ENCODE measurements around the gene PAIP1.
"Not testable (repeated sequence)": the region's sequence is repeated elsewhere in the genome, so short reads cannot be mapped to it uniquely, and the experiment has no call there.

The PAIP1 gene

GRCh38 chr5:43601454-43602260 lies 44.8 kb upstream of the PAIP1 start:
- peak; percentile 51 for DNase-seq (ENCODE audit: low read depth, low spot score)
- TF ChIP-seq CTCF (IDR thresholded peaks at IDR 0.05; ENCODE audit: low read depth, low read length), result no peak
- in situ Hi-C loops (cut with HindIII; ENCODE audit: low sequenced_read_pairs), result no loop called here
- peak overlapping the region; percentile 80 for H3K4me3 ChIP-seq (ENCODE audit: low read depth, low read length)

DNA sequence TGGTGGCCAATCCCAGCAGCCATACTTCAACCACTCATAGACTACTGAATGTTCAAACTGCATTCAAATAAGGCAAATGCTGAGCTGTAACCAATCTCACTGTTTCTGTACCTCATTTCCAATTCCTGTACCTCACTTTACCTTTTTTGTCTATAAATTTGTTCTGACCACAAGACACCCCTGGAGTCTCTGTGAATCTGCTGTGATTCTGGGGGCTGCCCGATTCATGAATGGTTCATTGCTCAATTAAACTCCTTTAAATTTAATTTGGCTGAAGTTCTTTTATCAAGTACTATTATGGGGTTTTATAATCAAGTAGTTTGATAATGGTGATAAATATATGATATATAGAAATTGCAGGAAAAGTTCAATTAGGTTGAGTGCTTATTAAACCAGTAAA lies 42.0 kb upstream of the PAIP1 start:
- H3K4me3 ChIP-seq (ENCODE audit: low read depth, low read length); DNase-seq (ENCODE audit: low read depth, low spot score); in situ Hi-C loops (cut with HindIII; ENCODE audit: low sequenced_read_pairs): not testable (repeated sequence)

DNA sequence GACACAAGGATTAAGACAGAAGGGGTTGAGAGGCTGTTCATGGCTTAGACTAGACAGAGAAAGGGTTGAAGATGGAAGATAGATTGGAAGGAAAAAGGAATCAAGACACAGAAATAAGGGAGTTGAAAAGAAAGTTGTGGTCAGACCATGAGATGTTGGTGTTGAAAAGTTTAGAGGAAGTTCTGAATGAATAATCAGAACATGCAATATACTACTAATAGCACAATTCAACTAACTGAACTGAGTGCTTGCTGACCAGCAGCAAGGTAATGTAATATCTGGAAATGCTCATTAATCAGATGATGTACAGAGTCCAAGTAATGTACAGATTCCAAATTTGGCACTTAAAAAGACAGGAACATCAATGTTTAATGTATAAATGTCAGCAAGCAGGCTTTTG lies 35.5 kb upstream of the PAIP1 start:
- no peak for DNase-seq (ENCODE audit: low read depth, low spot score)
- H3K4me3 ChIP-seq (ENCODE audit: low read depth, low read length), result no peak overlapping the region
- TF ChIP-seq CTCF (IDR thresholded peaks at IDR 0.05; ENCODE audit: low read depth, low read length), result no peak
- in situ Hi-C loops (cut with HindIII; ENCODE audit: low sequenced_read_pairs), result no loop called here

DNA sequence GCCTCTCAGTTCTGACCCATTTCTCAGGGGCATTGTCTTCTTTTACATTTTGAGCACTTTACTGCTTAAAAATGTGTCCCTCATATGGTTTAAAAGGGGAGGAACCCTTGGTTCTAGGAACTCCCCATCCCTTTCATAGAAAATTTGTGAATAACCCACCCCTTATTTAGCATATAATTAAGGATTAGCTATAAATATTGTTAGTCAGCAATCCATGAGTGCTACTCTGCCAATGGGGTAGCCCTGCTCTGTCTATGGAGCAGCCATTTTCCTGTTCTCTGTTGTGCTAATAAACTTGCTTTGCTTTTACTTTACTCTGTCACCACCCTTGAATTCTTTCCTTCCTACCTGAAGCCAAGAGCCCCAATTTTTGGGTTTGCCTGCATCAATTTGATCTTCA lies 33.8 kb upstream of the PAIP1 start:
- in situ Hi-C loops (cut with HindIII; ENCODE audit: low sequenced_read_pairs), result no loop called here
- no peak for DNase-seq (ENCODE audit: low read depth, low spot score)
- no peak overlapping the region for H3K4me3 ChIP-seq (ENCODE audit: low read depth, low read length)
- TF ChIP-seq CTCF (IDR thresholded peaks at IDR 0.05; ENCODE audit: low read depth, low read length), result no peak

DNA sequence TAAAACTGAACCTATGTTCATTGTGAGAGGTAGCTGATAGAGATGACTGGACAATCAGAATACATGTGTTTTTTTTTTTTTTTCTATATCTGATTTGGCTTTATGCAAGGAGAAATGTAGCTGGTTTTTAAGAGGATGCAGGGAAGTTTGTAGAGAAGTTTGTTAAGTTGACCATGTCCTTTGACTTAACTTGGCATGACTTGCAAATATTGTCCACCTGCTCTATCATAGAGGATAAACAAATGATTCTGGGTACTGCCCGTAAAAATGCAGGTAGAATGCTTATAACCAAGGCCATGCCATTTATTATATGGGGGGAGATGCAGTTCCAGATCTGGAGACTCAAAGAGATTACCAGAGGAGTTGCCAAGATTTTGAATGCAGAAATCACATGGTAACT lies 32.4 kb upstream of the PAIP1 start:
- TF ChIP-seq CTCF (IDR thresholded peaks at IDR 0.05; ENCODE audit: low read depth, low read length), result no peak
- no peak overlapping the region for H3K4me3 ChIP-seq (ENCODE audit: low read depth, low read length)
- DNase-seq (ENCODE audit: low read depth, low spot score), result no peak
- in situ Hi-C loops (cut with HindIII; ENCODE audit: low sequenced_read_pairs), result no loop called here

DNA sequence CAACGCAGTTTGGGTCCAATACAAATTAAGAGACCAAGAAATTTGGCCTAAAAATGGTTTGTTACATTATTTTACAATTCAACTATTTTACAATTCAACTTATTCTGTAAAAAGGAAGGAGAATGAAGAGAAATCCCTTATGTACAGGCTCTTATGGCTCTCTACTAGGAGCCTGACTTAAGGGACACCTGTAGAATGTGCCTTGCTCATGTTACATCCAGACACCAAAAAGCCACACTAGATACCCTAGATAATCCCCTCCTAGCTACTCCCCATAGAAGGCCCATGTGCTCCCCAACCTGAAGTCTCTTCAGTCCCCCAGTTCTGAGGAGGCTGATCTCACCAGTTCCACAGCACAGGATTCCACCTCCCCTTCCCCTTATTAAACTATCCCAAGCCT lies 32.0 kb upstream of the PAIP1 start:
- H3K4me3 ChIP-seq (ENCODE audit: low read depth, low read length), result no peak overlapping the region
- TF ChIP-seq CTCF (IDR thresholded peaks at IDR 0.05; ENCODE audit: low read depth, low read length), result no peak
- in situ Hi-C loops (cut with HindIII; ENCODE audit: low sequenced_read_pairs), result no loop called here
- no peak for DNase-seq (ENCODE audit: low read depth, low spot score)

DNA sequence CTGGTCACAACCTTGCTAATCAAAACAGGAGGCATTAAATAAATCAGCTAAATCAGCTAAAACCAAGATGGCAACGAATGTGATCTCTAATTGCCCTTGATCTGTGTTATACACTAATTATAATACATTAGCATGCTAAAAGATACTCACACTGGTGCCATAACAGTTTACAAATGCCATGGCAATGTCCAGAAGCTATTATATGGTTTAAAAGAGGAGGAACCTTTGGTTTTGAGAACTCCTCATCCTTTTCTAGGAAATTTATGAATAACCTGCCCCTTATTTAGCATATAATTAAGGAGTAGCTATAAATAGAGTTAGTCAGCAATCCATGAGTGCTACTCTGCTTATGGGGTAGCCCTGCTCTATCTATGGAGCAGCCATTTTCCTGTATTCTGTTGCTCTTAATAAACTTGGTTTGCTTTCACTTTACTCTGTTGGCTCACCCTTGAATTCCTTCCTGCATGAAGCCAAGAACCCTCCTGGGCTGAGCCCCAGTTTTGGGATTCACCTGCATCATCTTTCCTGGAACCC lies 27.4 kb upstream of the PAIP1 start:
- in situ Hi-C loops (cut with HindIII; ENCODE audit: low sequenced_read_pairs), result no loop called here
- H3K4me3 ChIP-seq (ENCODE audit: low read depth, low read length), result no peak overlapping the region
- no peak for TF ChIP-seq CTCF (IDR thresholded peaks at IDR 0.05; ENCODE audit: low read depth, low read length)
- DNase-seq (ENCODE audit: low read depth, low spot score), result no peak
